Measurements from ENCODE around the gene TSACC. TPM values are rescaled to one million over a fixed set of nuclear protein-coding genes. Genes with fewer than 3 reads are reported as not detected.

Gene TSACC
- total RNA-seq (0.69 TPM in 1 of 2 replicates, not detected in the other), polyA plus RNA-seq (1.2 TPM in 1 of 2 replicates, not detected in the other), polyA minus RNA-seq (0.64 TPM in 1 of 2 replicates, not detected in the other)
- total RNA-seq (2013): 0.63 TPM

DNA sequence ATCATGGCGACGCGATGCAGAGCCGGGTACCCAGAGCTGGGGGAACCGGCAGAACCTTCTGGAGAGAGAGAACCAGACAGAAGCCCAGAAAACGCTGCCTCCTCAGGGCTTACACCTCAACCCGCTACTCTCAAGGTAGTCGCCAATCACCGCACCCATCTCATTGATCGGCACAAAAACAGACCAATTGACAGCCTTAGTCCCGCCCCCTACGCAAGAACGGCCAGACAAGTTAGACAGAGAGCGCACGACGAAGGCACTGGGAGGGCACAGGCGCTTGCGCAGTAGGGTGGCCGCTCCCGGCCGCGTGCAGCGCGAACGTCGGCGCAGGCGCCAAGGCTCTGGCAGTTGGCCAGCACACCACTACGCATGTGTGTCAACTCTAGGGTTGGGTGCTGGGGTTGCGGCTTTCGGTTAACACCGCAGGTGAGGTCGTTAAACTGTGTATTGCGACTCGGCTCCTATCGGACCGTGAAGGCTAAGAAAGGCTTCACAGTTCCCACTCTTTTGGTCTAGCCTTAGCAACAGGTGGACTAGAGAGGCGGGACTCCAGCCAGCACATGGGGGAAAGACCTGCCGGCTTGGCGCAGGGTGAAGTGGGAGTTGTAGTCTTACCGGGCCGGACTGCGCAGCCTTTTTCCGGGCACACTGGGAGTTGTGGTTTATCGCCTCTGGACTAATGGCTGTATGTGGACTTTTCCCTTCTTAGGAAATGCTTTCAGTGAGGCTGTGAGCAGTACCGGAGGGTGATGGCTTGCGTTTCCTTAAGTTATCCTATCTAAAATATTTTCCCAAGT is at the start of gene TSACC, which contains the start of gene CCT3:
Gene TSACC (plus strand): TSS at position 347 of the 797 bp plus-strand sequence. CDS start 1,232 bp downstream, outside the sequence.
Gene CCT3 (minus strand): TSS at position 113 of the 797 bp plus-strand sequence. CDS start 108 bp downstream, at position 5.
- H2AFZ ChIP-seq (ENCODE audit: insufficient read depth, low read depth, low read length, poor library complexity, severe bottlenecking): peak within 1 kb of the TSS; percentile 77
- Mint-ChIP-seq H3K9me3 (ENCODE audit: insufficient read depth) (no peaks in the 10 kb centered on the region), H3K4me1 (peaks cover 35% of the 10 kb centered on the region), H3K4me3 (peak within 1 kb of the TSS; percentile 97), H3K27me3 (no peaks in the 10 kb centered on the region), H3K27ac (peak within 1 kb of the TSS; percentile 96)
- H3K27me3 ChIP-seq (replicated peaks in 1 of 4; ENCODE audit: control extremely low read depth in 1 of 4, control insufficient read depth in 3 of 4, insufficient read depth in 4 of 4, low read length in 3 of 4): no peaks in the 10 kb centered on the region
- H3K36me3 ChIP-seq (replicated peaks in 1 of 2; ENCODE audit: control extremely low read depth in 1 of 2, control insufficient read depth in 1 of 2, extremely low read depth in 1 of 2, insufficient read depth in 2 of 2, low read length in 1 of 2): peaks cover 0 to 25% of the 10 kb centered on the region in 2 experiments
- peak within 1 kb of the TSS; percentile 70 to 74 for H3K27ac ChIP-seq (ENCODE audit: low read length in 2 of 2)
- ATAC-seq (ENCODE audit: low read depth): peak; percentile 94
- H3K79me2 ChIP-seq (ENCODE audit: control insufficient read depth, insufficient read depth, low read length): peaks cover 37% of the 10 kb centered on the region
- ChIA-PET POLR2A (interaction anchor here (0.6 kb wide), 1 partner anchor 128 kb away, joined by 3 read pairs; no protein-coding TSS in a partner anchor), CTCF (interaction anchor here (0.8 to 1.0 kb wide), 3 partner anchors 47 to 319 kb away, joined by 3 to 4 read pairs (median 4); no protein-coding TSS in a partner anchor)
- peaks cover 27% of the 10 kb centered on the region for H4K20me1 ChIP-seq (ENCODE audit: control insufficient read depth, insufficient read depth, low read length, poor library complexity, severe bottlenecking)
- peak within 1 kb of the TSS; percentile 79 for H3K4me2 ChIP-seq (replicated peaks; ENCODE audit: low read depth, low read length, poor library complexity, severe bottlenecking)
- H3K9ac ChIP-seq (ENCODE audit: low read length): peak within 1 kb of the TSS; percentile 81
- H3K4me1 ChIP-seq (ENCODE audit: control insufficient read depth in 2 of 2, insufficient read depth in 2 of 2, low read length in 2 of 2): peaks cover 13 to 19% of the 10 kb centered on the region in 2 donors
- peak; percentile 100 for DNase-seq
- peak within 1 kb of the TSS; percentile 82 to 98 (median 87) for H3K4me3 ChIP-seq (ENCODE audit: control extremely low read depth in 1 of 5, extremely low read depth in 1 of 5, insufficient read depth in 1 of 5, low read depth in 2 of 5, low read length in 4 of 5)
- 0% methylated on average over 45 of the region's 47 CpGs for WGBS (ENCODE audit: insufficient coverage)
- intact Hi-C loops (cut with micrococcal nuclease): loop anchor here (1.0 to 5.0 kb wide), 7 partner anchors 56 to 414 kb away; partner anchors contain the start of genes HDGF, MEF2D, MEX3A and PMF1
- H3K9me3 ChIP-seq (ENCODE audit: control extremely low read depth in 1 of 3, control insufficient read depth in 2 of 3, insufficient read depth in 1 of 3, low read length in 2 of 3): no peaks in the 10 kb centered on the region
- TF ChIP-seq, protein P1, sequence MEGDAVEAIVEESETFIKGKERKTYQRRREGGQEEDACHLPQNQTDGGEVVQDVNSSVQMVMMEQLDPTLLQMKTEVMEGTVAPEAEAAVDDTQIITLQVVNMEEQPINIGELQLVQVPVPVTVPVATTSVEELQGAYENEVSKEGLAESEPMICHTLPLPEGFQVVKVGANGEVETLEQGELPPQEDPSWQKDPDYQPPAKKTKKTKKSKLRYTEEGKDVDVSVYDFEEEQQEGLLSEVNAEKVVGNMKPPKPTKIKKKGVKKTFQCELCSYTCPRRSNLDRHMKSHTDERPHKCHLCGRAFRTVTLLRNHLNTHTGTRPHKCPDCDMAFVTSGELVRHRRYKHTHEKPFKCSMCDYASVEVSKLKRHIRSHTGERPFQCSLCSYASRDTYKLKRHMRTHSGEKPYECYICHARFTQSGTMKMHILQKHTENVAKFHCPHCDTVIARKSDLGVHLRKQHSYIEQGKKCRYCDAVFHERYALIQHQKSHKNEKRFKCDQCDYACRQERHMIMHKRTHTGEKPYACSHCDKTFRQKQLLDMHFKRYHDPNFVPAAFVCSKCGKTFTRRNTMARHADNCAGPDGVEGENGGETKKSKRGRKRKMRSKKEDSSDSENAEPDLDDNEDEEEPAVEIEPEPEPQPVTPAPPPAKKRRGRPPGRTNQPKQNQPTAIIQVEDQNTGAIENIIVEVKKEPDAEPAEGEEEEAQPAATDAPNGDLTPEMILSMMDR (IDR thresholded peaks at IDR 0.05): no peak
- TF ChIP-seq EZH2 (IDR thresholded peaks at IDR 0.05; ENCODE audit: borderline replicate concordance, insufficient read depth, low read depth, low read length, poor library complexity, severe bottlenecking): no peak

All from B cell (primary cell).